HEK293 (cell line): Measurements from ENCODE around the gene DGCR2.

Source experiments
- CTCF ChIA-PET: fragments of 350-600 bp; formaldehyde crosslinking; extraction: SDS; loops from one replicate; lab custom pipeline; 2021; ENCODE audit warnings: antibody characterized with exemption; lab: Yijun Ruan, JAX
- POLR2A ChIA-PET: fragments of 300-600 bp; formaldehyde crosslinking; extraction: SDS; loops from one replicate; lab custom pipeline; 2020; ENCODE audit warnings: antibody characterized with exemption, inconsistent platforms; lab: Yijun Ruan, JAX
- H3K27ac ChIP-seq: fragments of 200-500 bp; sonication (Bioruptor generic); 2 replicates; pipeline ENCODE4 v1.5.1; 2014; ENCODE audit warnings: low read depth, low read length, control low read depth, inconsistent platforms; ENCODE audit errors: extremely low read depth
- H3K36me3 ChIP-seq, 2 experiments: fragments of 200-500 bp in 1 of 2; sonication (Bioruptor generic) in 1 of 2; 1 replicate in 1 of 2; 2 replicates in 1 of 2; pipeline ENCODE4 v1.5.1; 2014 to 2017; ENCODE audit warnings: inconsistent platforms in 2 of 2, low read length in 2 of 2; ENCODE audit not compliant: control insufficient read depth in 2 of 2, insufficient read depth in 1 of 2
- H3K4me1 ChIP-seq: fragments of 200-500 bp; sonication (Bioruptor generic); 2 replicates; pipeline ENCODE4 v1.5.1; 2014; ENCODE audit warnings: mild to moderate bottlenecking, low read length, inconsistent platforms; ENCODE audit not compliant: control insufficient read depth, insufficient read depth
- H3K4me3 ChIP-seq: 2 replicates; pipeline ENCODE4 v1.5.1; 2011; ENCODE audit warnings: low read depth, mild to moderate bottlenecking, control low read depth, low read length, moderate library complexity
- H3K9me3 ChIP-seq: fragments of 200-500 bp; sonication (Bioruptor generic); 2 replicates; pipeline ENCODE4 v1.5.1; 2014; ENCODE audit warnings: low read depth, low read length, inconsistent platforms; ENCODE audit not compliant: control insufficient read depth, insufficient read depth
- EGR2 ChIP-seq: fragments of 450-650 bp; formaldehyde crosslinking; IDR thresholded peaks from 2 replicates; pipeline ENCODE4 v1.5.1; 2016; ENCODE audit warnings: low read depth, missing biosample characterization, missing genetic modification characterization
- HOXC10 ChIP-seq: sonication (generic); formaldehyde crosslinking; IDR thresholded peaks from 2 replicates; pipeline ENCODE4 v1.8.1; 2023; ENCODE audit warnings: mild to moderate bottlenecking, missing genetic modification reagents
- KLF1 ChIP-seq: fragments of 450-650 bp; formaldehyde crosslinking; IDR thresholded peaks from 2 replicates; pipeline ENCODE4 v1.5.1; 2016; ENCODE audit warnings: missing biosample characterization, missing genetic modification characterization
- SALL2 ChIP-seq: fragments of 450-650 bp; formaldehyde crosslinking; IDR thresholded peaks from 2 replicates; pipeline ENCODE4 v1.5.0; 2017; ENCODE audit warnings: missing biosample characterization, mild to moderate bottlenecking, missing genetic modification characterization, borderline replicate concordance
- SP2 ChIP-seq: fragments of 450-650 bp; formaldehyde crosslinking; IDR thresholded peaks from 2 replicates; pipeline ENCODE4 v1.5.1; 2016; ENCODE audit warnings: missing biosample characterization, missing genetic modification characterization
- WT1 ChIP-seq: fragments of 450-650 bp; formaldehyde crosslinking; IDR thresholded peaks from 2 replicates; pipeline ENCODE4 v1.5.1; 2016; ENCODE audit warnings: missing biosample characterization, missing genetic modification characterization
- ZBTB20 ChIP-seq: fragments of 450-650 bp; formaldehyde crosslinking; IDR thresholded peaks from 2 replicates; pipeline ENCODE4 v1.5.1; 2016; ENCODE audit warnings: missing biosample characterization, missing genetic modification characterization
- ZBTB8A ChIP-seq: fragments of 450-650 bp; formaldehyde crosslinking; IDR thresholded peaks from 2 replicates; pipeline ENCODE4 v1.5.1; 2016; ENCODE audit warnings: missing biosample characterization, missing genetic modification characterization
- ZNF10 ChIP-seq: fragments of 450-650 bp; formaldehyde crosslinking; IDR thresholded peaks from 2 replicates; pipeline ENCODE4 v1.5.1; 2017; ENCODE audit warnings: missing biosample characterization, missing genetic modification characterization
- ZNF16 ChIP-seq: fragments of 450-650 bp; formaldehyde crosslinking; IDR thresholded peaks from 2 replicates; pipeline ENCODE4 v1.5.1; 2016; ENCODE audit warnings: low read depth, missing biosample characterization, missing genetic modification characterization
- ZNF184 ChIP-seq: fragments of 450-650 bp; IDR thresholded peaks from 2 replicates; pipeline ENCODE4 v1.5.1; 2018; ENCODE audit warnings: missing biosample characterization, mild to moderate bottlenecking, missing genetic modification characterization
- ZNF214 ChIP-seq: fragments of 450-650 bp; formaldehyde crosslinking; IDR thresholded peaks from 2 replicates; pipeline ENCODE4 v1.5.1; 2017; ENCODE audit warnings: missing biosample characterization, mild to moderate bottlenecking, missing genetic modification characterization, borderline replicate concordance
- ZNF292 ChIP-seq: fragments of 450-650 bp; formaldehyde crosslinking; IDR thresholded peaks from 2 replicates; pipeline ENCODE4 v1.5.1; 2016; ENCODE audit warnings: low read depth, missing biosample characterization, missing genetic modification characterization, borderline replicate concordance
- ZNF335 ChIP-seq: fragments of 450-650 bp; formaldehyde crosslinking; conservative IDR thresholded peaks from 2 replicates; pipeline ENCODE4 v1.5.1; 2016; ENCODE audit warnings: missing biosample characterization, missing genetic modification characterization
- ZNF341 ChIP-seq: fragments of 450-650 bp; formaldehyde crosslinking; IDR thresholded peaks from 2 replicates; pipeline ENCODE4; 2016; ENCODE audit warnings: low read depth, missing biosample characterization, missing genetic modification characterization
- ZNF366 ChIP-seq: fragments of 450-650 bp; formaldehyde crosslinking; conservative IDR thresholded peaks from 2 replicates; pipeline ENCODE4 v1.5.1; 2016; ENCODE audit warnings: missing biosample characterization, missing genetic modification characterization
- ZNF391 ChIP-seq: fragments of 450-650 bp; formaldehyde crosslinking; IDR thresholded peaks from 2 replicates; pipeline ENCODE4 v1.5.1; 2016; ENCODE audit warnings: low read depth, missing biosample characterization, missing genetic modification characterization, borderline replicate concordance
- ZNF416 ChIP-seq: fragments of 450-650 bp; formaldehyde crosslinking; IDR thresholded peaks from 2 replicates; pipeline ENCODE4 v1.5.1; 2016; ENCODE audit warnings: missing biosample characterization, missing genetic modification characterization
- ZNF530 ChIP-seq: fragments of 450-650 bp; formaldehyde crosslinking; IDR thresholded peaks from 2 replicates; pipeline ENCODE4 v1.5.1; 2016; ENCODE audit warnings: low read depth, missing biosample characterization, missing genetic modification characterization
- ZNF555 ChIP-seq: fragments of 450-650 bp; formaldehyde crosslinking; conservative IDR thresholded peaks from 2 replicates; pipeline ENCODE4 v1.5.1; 2017; ENCODE audit warnings: missing biosample characterization, mild to moderate bottlenecking, missing genetic modification characterization, inconsistent platforms
- ZNF558 ChIP-seq: fragments of 450-650 bp; formaldehyde crosslinking; IDR thresholded peaks from 2 replicates; pipeline ENCODE4 v1.5.1; 2016; ENCODE audit warnings: missing biosample characterization, missing genetic modification characterization
- ZNF596 ChIP-seq: fragments of 450-650 bp; IDR thresholded peaks from 2 replicates; pipeline ENCODE4 v1.5.0; 2018; ENCODE audit warnings: missing biosample characterization, mild to moderate bottlenecking, missing genetic modification characterization, moderate library complexity
- ZSCAN30 ChIP-seq: fragments of 450-650 bp; IDR thresholded peaks from 2 replicates; pipeline ENCODE4 v1.5.1; 2018; ENCODE audit warnings: missing biosample characterization, mild to moderate bottlenecking, missing genetic modification characterization, moderate library complexity
- TF ChIP-seq, protein P1 (sequence below): fragments of 450-650 bp; formaldehyde crosslinking; IDR thresholded peaks from 2 replicates; pipeline ENCODE4 v1.5.1; 2017; ENCODE audit warnings: missing biosample characterization, mild to moderate bottlenecking, missing genetic modification characterization, moderate library complexity
- TF ChIP-seq, protein P2 (sequence below): fragments of 450-650 bp; formaldehyde crosslinking; IDR thresholded peaks from 2 replicates; pipeline ENCODE4 v1.5.1; 2016; ENCODE audit warnings: missing biosample characterization, missing genetic modification characterization
- TF ChIP-seq, protein P3 (sequence below): fragments of 450-650 bp; formaldehyde crosslinking; optimal IDR thresholded peaks from 2 replicates; pipeline ENCODE3; 2016; ENCODE audit warnings: missing biosample characterization, mild to moderate bottlenecking, missing genetic modification characterization
- TF ChIP-seq, protein P4 (sequence below): sonication (generic); formaldehyde crosslinking; IDR thresholded peaks from 2 replicates; pipeline ENCODE4 v1.8.1; 2022; ENCODE audit warnings: mild to moderate bottlenecking, moderate library complexity, missing genetic modification reagents
- TF ChIP-seq, protein P5 (sequence below): fragments of 450-650 bp; formaldehyde crosslinking; IDR thresholded peaks from 2 replicates; pipeline ENCODE4 v1.5.1; 2017; ENCODE audit warnings: missing biosample characterization, missing genetic modification characterization

Gene DGCR2

DNA sequence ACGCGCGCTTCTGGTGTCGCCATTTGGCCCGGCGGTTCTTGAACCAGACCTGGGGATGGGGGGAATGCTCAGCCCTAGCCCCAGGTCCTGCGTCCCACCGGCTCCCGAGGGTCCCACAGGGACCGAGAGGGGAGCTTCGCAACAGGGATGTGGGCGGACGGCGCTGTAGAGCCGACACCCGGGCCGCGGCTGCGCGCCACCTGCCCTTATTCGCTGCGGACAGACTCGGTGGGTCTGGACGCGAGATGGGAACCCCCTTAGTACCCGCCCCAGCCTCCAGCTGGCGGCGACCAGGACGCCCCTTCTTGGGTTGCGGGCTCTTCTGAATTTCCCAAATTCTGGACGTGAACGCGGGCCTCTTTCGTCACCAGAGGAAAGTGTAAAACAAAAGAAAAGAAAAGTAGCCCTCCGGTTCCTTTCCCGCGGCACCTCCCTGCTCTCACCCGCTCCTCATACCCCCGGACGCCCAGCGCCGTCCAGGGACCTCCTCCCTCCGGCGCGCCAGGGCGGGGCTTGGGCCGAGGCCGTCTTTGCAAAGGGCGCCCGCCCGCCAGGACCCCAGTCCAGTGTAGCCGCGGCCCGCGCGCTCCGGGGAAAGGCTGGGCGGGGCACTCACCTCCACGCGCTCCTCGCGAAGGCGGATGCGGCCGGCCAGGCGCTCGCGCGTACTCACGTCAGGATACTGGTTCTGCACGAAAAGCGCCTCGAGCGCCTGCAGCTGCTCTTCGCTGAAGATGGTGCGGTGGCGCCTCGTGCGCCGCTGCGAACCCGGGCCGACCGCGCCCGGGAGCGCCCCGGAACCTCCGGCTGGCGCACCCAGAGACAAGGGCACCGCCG lies 27.1 kb upstream of the DGCR2 start:
- ChIA-PET POLR2A (interaction anchor here (1.0 kb wide), 1 partner anchor 29 kb away, joined by 5 read pairs; the partner anchor contains the start of gene SLC25A1), CTCF (interaction anchor here (0.7 to 0.9 kb wide), 2 partner anchors 21 to 30 kb away, joined by 3 to 4 read pairs; partner anchors contain the start of gene SLC25A1)
- Histone ChIP-seq H3K27ac (no peak overlapping the region), H3K9me3 (no peaks in the 10 kb centered on the region), H3K36me3 (no peaks in the 10 kb centered on the region), H3K4me3 (peak overlapping the region; percentile 7; the same call in 1 of the 2 replicates), H3K4me1 (no peaks in the 10 kb centered on the region)
- peak; percentile 34; the same call in 1 of the 2 replicates for TF ChIP-seq ZBTB20 (tag by site-specific recombination)
- TF ChIP-seq ZNF530 (tag by site-specific recombination): no peak
- TF ChIP-seq, protein P1, sequence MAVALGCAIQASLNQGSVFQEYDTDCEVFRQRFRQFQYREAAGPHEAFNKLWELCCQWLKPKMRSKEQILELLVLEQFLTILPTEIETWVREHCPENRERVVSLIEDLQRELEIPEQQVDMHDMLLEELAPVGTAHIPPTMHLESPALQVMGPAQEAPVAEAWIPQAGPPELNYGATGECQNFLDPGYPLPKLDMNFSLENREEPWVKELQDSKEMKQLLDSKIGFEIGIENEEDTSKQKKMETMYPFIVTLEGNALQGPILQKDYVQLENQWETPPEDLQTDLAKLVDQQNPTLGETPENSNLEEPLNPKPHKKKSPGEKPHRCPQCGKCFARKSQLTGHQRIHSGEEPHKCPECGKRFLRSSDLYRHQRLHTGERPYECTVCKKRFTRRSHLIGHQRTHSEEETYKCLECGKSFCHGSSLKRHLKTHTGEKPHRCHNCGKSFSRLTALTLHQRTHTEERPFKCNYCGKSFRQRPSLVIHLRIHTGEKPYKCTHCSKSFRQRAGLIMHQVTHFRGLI: no peak
- no peak for TF ChIP-seq ZNF596 (tag by site-specific recombination)
- TF ChIP-seq, protein P2, sequence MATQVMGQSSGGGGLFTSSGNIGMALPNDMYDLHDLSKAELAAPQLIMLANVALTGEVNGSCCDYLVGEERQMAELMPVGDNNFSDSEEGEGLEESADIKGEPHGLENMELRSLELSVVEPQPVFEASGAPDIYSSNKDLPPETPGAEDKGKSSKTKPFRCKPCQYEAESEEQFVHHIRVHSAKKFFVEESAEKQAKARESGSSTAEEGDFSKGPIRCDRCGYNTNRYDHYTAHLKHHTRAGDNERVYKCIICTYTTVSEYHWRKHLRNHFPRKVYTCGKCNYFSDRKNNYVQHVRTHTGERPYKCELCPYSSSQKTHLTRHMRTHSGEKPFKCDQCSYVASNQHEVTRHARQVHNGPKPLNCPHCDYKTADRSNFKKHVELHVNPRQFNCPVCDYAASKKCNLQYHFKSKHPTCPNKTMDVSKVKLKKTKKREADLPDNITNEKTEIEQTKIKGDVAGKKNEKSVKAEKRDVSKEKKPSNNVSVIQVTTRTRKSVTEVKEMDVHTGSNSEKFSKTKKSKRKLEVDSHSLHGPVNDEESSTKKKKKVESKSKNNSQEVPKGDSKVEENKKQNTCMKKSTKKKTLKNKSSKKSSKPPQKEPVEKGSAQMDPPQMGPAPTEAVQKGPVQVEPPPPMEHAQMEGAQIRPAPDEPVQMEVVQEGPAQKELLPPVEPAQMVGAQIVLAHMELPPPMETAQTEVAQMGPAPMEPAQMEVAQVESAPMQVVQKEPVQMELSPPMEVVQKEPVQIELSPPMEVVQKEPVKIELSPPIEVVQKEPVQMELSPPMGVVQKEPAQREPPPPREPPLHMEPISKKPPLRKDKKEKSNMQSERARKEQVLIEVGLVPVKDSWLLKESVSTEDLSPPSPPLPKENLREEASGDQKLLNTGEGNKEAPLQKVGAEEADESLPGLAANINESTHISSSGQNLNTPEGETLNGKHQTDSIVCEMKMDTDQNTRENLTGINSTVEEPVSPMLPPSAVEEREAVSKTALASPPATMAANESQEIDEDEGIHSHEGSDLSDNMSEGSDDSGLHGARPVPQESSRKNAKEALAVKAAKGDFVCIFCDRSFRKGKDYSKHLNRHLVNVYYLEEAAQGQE (tag by site-specific recombination): no peak
- peak; percentile 58 for TF ChIP-seq ZBTB8A
- TF ChIP-seq, protein P3, sequence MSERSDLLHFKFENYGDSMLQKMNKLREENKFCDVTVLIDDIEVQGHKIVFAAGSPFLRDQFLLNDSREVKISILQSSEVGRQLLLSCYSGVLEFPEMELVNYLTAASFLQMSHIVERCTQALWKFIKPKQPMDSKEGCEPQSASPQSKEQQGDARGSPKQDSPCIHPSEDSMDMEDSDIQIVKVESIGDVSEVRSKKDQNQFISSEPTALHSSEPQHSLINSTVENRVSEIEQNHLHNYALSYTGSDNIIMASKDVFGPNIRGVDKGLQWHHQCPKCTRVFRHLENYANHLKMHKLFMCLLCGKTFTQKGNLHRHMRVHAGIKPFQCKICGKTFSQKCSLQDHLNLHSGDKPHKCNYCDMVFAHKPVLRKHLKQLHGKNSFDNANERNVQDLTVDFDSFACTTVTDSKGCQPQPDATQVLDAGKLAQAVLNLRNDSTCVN: peak; percentile 75
- no peak for TF ChIP-seq WT1 (tag by site-specific recombination)
- TF ChIP-seq, protein P4, sequence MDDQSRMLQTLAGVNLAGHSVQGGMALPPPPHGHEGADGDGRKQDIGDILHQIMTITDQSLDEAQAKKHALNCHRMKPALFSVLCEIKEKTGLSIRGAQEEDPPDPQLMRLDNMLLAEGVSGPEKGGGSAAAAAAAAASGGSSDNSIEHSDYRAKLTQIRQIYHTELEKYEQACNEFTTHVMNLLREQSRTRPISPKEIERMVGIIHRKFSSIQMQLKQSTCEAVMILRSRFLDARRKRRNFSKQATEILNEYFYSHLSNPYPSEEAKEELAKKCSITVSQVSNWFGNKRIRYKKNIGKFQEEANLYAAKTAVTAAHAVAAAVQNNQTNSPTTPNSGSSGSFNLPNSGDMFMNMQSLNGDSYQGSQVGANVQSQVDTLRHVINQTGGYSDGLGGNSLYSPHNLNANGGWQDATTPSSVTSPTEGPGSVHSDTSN: peak; percentile 55; the same call in 1 of the 2 replicates
- TF ChIP-seq ZNF391 (tag by site-specific recombination): no peak
- TF ChIP-seq, protein P5, sequence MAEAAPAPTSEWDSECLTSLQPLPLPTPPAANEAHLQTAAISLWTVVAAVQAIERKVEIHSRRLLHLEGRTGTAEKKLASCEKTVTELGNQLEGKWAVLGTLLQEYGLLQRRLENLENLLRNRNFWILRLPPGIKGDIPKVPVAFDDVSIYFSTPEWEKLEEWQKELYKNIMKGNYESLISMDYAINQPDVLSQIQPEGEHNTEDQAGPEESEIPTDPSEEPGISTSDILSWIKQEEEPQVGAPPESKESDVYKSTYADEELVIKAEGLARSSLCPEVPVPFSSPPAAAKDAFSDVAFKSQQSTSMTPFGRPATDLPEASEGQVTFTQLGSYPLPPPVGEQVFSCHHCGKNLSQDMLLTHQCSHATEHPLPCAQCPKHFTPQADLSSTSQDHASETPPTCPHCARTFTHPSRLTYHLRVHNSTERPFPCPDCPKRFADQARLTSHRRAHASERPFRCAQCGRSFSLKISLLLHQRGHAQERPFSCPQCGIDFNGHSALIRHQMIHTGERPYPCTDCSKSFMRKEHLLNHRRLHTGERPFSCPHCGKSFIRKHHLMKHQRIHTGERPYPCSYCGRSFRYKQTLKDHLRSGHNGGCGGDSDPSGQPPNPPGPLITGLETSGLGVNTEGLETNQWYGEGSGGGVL (tag by site-specific recombination): no peak
- TF ChIP-seq ZNF292 (tag by site-specific recombination): no peak
- TF ChIP-seq ZNF10 (tag by site-specific recombination): no peak
- no peak for TF ChIP-seq ZNF184 (tag by site-specific recombination)
- TF ChIP-seq KLF1 (tag by site-specific recombination): peak; percentile 43; the same call in 1 of the 2 replicates
- no peak for TF ChIP-seq ZNF366 (tag by site-specific recombination)
- peak; percentile 49 for TF ChIP-seq SP2
- TF ChIP-seq ZSCAN30 (tag by site-specific recombination): no peak
- TF ChIP-seq ZNF416 (tag by site-specific recombination): no peak
- TF ChIP-seq ZNF558 (tag by site-specific recombination): no peak
- TF ChIP-seq EGR2 (tag by site-specific recombination): no peak
- no peak for TF ChIP-seq ZNF214
- no peak for TF ChIP-seq SALL2 (tag by site-specific recombination)
- no peak for TF ChIP-seq ZNF555 (tag by site-specific recombination)
- 0 out of 2 replicates have a peak, but pooled peaks have one; percentile 18 for TF ChIP-seq ZNF341 (tag by site-specific recombination)
- no peak for TF ChIP-seq ZNF16
- no peak for TF ChIP-seq HOXC10
- peak; percentile 50 for TF ChIP-seq ZNF335 (tag by site-specific recombination)
